ENCODE results near the gene WNT10A. TPM values are rescaled to one million over a fixed set of nuclear protein-coding genes. Genes with fewer than 3 reads are reported as not detected.

Gene WNT10A
- total RNA-seq, 1 donor from 2014 or later: not detected

DNA sequence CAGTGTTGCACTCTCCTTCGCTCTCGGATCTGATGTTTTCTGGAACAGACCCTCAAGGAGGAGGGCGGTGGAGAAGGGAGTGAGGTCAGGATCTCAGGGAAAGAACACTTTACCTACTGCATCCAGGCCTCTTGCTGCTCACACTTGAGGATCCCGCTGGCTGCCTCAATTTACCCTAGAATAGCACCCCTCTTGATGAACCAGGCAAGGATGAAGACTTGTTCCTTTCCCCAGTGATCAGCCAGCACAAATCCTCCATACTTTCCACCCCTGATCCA lies 14.2 kb downstream of the WNT10A start:
- Mint-ChIP-seq H3K9me3 (peaks cover 4% of the 10 kb centered on the region), H3K27me3 (ENCODE audit: insufficient read depth, low read depth) (peaks cover 71% of the 10 kb centered on the region), H3K36me3 (no peaks in the 10 kb centered on the region), H3K4me1 (peaks cover 16% of the 10 kb centered on the region), H3K4me3 (no peak overlapping the region), H3K27ac (no peak overlapping the region)
- H3K27me3 ChIP-seq: peaks cover 100% of the 10 kb centered on the region
- H3K27ac ChIP-seq: no peak overlapping the region
- no peaks in the 10 kb centered on the region for H3K36me3 ChIP-seq
- H3K9ac ChIP-seq: no peak overlapping the region
- no peak for TF ChIP-seq EZH2 (IDR thresholded peaks at IDR 0.05)
- TF ChIP-seq EZH2phosphoT487 (IDR thresholded peaks at IDR 0.05): no peak
- TF ChIP-seq, protein P1, sequence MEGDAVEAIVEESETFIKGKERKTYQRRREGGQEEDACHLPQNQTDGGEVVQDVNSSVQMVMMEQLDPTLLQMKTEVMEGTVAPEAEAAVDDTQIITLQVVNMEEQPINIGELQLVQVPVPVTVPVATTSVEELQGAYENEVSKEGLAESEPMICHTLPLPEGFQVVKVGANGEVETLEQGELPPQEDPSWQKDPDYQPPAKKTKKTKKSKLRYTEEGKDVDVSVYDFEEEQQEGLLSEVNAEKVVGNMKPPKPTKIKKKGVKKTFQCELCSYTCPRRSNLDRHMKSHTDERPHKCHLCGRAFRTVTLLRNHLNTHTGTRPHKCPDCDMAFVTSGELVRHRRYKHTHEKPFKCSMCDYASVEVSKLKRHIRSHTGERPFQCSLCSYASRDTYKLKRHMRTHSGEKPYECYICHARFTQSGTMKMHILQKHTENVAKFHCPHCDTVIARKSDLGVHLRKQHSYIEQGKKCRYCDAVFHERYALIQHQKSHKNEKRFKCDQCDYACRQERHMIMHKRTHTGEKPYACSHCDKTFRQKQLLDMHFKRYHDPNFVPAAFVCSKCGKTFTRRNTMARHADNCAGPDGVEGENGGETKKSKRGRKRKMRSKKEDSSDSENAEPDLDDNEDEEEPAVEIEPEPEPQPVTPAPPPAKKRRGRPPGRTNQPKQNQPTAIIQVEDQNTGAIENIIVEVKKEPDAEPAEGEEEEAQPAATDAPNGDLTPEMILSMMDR (IDR thresholded peaks at IDR 0.05): no peak
- no peaks in the 10 kb centered on the region for H3K9me3 ChIP-seq (ENCODE audit: low read depth)
- peaks cover 10% of the 10 kb centered on the region for H3K4me1 ChIP-seq
- H3F3A ChIP-seq (ENCODE audit: low read depth): no peaks in the 10 kb centered on the region
- no peaks in the 10 kb centered on the region for H3K79me2 ChIP-seq (ENCODE audit: low read depth)
- H4K20me1 ChIP-seq (ENCODE audit: low read depth): peaks cover 54% of the 10 kb centered on the region
- H3K4me2 ChIP-seq: no peak overlapping the region
- no peak overlapping the region for H2AFZ ChIP-seq (replicated peaks)
- H3K4me3 ChIP-seq: no peak overlapping the region
- DNase-seq (ENCODE audit: low spot score): no peak

DNA sequence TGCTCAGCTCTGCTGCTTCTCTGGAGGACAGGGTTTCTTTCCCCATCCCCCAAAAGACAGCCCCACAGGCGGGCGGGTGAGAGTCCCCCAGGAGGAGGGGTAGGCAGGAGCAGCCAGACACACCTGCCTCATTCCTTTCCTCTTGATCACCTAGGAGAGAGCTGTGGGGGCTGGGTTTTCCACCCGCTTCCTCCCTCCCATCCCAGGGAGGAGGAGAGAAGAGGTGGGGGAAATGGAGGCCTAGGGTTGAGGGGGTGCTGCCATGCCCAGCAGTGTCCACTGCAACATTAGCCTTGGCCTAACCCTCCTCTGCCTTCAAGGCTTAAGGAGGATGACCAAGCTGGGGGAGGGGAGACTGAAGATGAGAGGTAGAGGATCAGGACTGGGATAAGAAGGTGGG lies 14.7 kb downstream of the WNT10A start:
- Mint-ChIP-seq H3K36me3 (no peaks in the 10 kb centered on the region), H3K27me3 (ENCODE audit: insufficient read depth, low read depth) (peaks cover 76% of the 10 kb centered on the region), H3K4me3 (no peak overlapping the region), H3K27ac (no peak overlapping the region), H3K4me1 (peaks cover 16% of the 10 kb centered on the region), H3K9me3 (peaks cover 4% of the 10 kb centered on the region)
- no peaks in the 10 kb centered on the region for H3K36me3 ChIP-seq
- DNase-seq (ENCODE audit: low spot score): no peak
- no peaks in the 10 kb centered on the region for H3K9me3 ChIP-seq (ENCODE audit: low read depth)
- H2AFZ ChIP-seq (replicated peaks): no peak overlapping the region
- peak; percentile 22 for TF ChIP-seq EZH2 (IDR thresholded peaks at IDR 0.05)
- TF ChIP-seq, protein P1 (IDR thresholded peaks at IDR 0.05): no peak
- TF ChIP-seq EZH2phosphoT487 (IDR thresholded peaks at IDR 0.05): no peak
- H3K4me3 ChIP-seq: no peak overlapping the region
- H3K27me3 ChIP-seq: peaks cover 100% of the 10 kb centered on the region
- H3K79me2 ChIP-seq (ENCODE audit: low read depth): no peaks in the 10 kb centered on the region
- no peak overlapping the region for H3K9ac ChIP-seq
- peaks cover 54% of the 10 kb centered on the region for H4K20me1 ChIP-seq (ENCODE audit: low read depth)
- no peaks in the 10 kb centered on the region for H3F3A ChIP-seq (ENCODE audit: low read depth)
- H3K4me1 ChIP-seq: peaks cover 10% of the 10 kb centered on the region
- H3K27ac ChIP-seq: no peak overlapping the region
- no peak overlapping the region for H3K4me2 ChIP-seq

DNA sequence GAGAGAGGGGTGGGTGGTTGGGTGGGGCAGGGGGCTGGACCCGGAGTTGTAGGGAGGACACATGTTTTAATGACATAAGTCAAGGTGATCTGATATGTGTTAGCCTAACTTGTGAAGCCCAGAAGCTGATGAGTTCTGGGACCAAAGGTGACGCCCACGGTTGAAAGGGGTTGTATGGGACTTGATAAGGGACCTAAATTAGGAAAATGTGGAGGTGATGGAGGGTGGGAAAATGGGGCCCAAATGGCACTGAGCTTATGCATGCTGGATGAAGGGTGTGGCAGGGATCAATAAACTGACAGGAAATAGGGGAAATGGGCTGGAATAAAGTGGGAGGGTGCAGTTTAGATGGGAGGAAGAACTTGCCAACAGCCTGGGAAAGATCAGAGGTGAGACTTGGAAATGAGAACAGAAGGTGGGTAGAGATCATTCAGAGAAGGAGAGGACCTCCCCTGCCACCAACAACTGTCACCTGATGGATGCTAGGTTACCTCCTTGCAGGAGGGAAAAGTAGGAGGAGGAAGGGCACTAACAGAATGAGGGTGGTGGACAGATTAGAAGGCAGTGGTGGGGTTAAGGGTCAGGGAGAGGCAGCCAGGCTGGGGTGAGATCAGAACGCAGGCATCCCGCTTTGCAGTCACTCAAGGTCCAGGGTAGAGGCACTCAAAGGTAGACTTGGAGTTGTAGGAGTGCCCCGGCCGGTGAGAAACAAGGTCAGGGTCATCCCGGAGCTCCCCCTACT lies 15.3 kb downstream of the WNT10A start:
- Histone ChIP-seq H3F3A (ENCODE audit: low read depth) (no peaks in the 10 kb centered on the region), H3K9me3 (ENCODE audit: low read depth) (no peaks in the 10 kb centered on the region), H2AFZ (replicated peaks) (no peak overlapping the region), H3K4me3 (no peak overlapping the region), H3K27ac (no peak overlapping the region), H3K4me1 (peaks cover 10% of the 10 kb centered on the region), H3K27me3 (peaks cover 100% of the 10 kb centered on the region), H3K36me3 (no peaks in the 10 kb centered on the region), H3K9ac (no peak overlapping the region), H4K20me1 (ENCODE audit: low read depth) (peaks cover 54% of the 10 kb centered on the region), H3K79me2 (ENCODE audit: low read depth) (no peaks in the 10 kb centered on the region), H3K4me2 (no peak overlapping the region)
- no peak for TF ChIP-seq EZH2 (IDR thresholded peaks at IDR 0.05)
- TF ChIP-seq, protein P1 (IDR thresholded peaks at IDR 0.05): no peak
- no peak for TF ChIP-seq EZH2phosphoT487 (IDR thresholded peaks at IDR 0.05)
- Mint-ChIP-seq H3K4me1 (peaks cover 16% of the 10 kb centered on the region), H3K36me3 (no peaks in the 10 kb centered on the region), H3K4me3 (peak overlapping the region; percentile 11), H3K27me3 (ENCODE audit: insufficient read depth, low read depth) (peaks cover 79% of the 10 kb centered on the region), H3K9me3 (peaks cover 4% of the 10 kb centered on the region), H3K27ac (no peak overlapping the region)
- no peak for DNase-seq (ENCODE audit: low spot score)
